HG02852 (cell line): ENCODE measurements around the gene STK10.
"Not testable (repeated sequence)": the region's sequence is repeated elsewhere in the genome, so short reads cannot be mapped to it uniquely, and the experiment has no call there.

ENCODE experiments used
- ATAC-seq: cut with Tn5 transposase; IDR thresholded peaks from one replicate; pipeline ENCODE4 v1.9.1; 2021; ENCODE audit warnings: mild to moderate bottlenecking, moderate library complexity; ENCODE audit not compliant: unreplicated experiment

Gene STK10

DNA sequence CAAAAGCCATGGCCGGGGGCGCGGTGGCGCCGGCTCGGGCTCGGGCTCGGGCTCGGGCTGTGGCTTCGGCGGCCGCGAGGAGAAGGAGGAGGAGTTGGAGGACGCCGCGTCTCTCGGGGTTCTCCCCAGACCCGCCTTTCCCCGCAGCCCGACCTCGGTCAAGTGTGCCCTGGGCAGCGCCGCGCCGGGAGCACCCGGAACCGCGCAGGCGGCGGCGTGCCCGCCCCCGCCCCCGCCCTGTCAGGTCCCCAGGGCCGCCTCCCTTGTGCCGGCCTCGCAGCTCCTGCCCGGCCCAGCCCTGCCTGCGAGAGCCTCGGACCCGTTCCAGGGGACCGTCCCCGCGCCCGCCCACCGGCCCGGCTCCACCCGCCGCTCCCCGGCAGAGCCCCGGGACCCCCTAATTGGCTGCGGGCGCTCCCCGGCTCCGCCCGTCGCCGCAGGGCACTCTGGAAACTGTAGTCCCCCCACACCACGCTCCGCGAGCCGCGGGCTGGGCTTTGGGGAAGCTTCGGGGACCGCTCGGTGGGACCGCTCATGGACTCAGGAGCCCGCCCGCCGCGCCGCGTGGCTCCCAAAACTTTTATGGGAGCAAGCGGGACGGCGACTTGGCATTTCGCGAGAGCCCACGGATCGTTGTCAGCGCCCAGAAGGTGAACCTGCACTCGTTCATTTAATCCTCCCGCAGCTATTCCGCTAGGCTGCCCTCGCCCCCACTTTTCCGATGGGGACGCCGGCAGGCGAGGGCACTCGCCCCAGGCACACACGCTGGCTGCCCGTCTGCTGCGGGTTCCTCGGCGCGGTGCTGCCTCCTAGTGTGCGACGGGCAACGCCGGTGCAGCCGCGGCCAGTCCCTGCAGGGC, at the start of gene STK10:
Gene STK10 (minus strand): TSS at position 192 of the 860 bp plus-strand sequence. CDS start 182 bp downstream, at position 10.
- peak; percentile 69 for ATAC-seq

DNA sequence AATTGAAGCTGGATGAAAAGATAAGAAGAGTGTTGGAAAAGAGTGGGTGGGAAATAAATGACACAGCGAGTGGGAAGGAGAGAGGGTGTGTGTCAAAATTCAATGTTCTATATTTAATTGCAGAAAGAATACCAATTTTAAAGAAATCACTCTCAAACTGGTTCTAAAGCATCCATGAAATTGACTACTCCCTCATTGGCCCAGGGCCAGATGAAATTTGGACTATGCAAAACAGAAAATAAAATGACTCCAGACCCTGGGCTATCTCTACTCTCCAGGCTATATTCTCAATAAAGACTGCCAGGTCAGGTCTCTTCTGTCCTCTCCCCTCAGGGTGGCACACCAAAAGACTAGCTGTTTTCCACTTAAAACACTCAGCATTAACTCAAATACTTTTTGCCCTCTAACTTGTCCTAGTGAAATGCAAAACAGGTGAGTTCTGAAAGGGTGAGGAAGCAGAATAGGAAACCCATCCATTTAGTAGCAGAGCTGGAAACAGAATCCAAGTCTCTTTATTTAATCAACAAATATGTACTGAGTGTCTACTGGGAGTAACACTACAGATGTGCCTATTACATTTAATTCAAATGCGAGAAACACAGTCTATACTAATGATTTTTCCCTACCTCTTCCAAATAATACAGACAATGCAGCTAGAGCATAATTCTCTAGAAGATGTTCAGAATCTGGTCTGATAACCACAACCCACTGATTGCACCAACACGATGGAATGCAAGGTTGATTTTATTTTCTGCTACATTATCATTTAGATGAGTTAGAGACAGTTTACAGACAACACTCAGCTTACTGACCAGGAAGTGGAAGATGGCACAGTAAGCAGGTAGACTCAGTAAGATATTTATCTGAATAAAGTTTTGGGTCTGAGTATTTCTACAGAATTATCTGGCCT, 48.1 kb upstream of the STK10 start:
- no peak for ATAC-seq

DNA sequence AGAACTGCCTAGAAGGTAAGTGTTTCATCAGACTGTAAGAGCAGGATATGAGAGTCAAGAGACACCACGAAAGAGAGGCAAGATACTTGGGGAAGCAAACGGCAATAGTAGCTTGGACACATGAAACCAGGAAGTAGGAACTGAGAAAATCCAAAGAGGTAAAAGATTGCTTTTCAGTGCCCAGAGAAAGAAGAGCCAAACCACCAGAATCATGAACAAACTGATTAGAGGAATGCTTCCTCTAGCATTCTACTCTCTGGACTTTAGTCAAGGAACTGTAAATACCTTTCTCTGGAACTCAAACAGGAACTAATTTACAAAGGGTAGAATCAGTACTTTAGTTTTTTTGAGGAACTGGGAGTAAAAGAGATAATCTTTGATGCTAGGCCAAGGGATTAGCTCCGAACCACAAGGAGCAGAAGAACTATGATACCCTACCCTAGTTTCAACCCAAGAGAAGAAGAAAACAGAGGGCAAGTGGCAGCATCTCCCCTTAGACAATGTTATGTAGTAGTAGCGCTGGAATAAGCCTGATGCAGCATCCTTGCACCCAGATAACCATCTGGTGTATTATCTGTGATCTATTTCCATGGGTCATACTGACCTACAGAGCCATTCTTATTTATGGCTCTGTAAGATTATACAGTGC, 47.2 kb upstream of the STK10 start:
- ATAC-seq = peak; percentile 68

DNA sequence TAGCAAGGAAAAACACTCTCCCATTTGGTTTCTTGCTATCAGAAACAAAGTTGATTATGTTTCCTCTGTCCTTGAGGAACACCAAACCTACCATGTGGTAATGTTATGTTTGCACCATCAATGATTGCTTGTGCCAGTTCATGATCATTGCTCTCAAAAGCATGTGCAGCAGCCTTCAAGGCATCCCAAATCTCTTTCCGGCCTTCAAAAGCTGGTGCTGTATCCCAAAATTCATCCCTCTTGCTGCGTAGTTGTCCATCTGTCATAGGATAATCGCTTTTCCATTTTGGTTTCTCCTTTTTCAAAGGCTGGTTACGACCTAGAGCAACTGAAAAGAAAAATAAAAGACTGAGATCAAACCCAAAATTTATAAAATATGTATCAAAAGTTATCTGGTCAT, 46.0 kb upstream of the STK10 start:
- ATAC-seq = no peak

GRCh38 chr5:172229904-172230303, 41.9 kb upstream of the STK10 start:
- ATAC-seq = no peak

- ATAC-seq = no peak
These were observed 37.0 kb upstream of the STK10 start for GRCh38 chr5:172224996-172225395.

DNA sequence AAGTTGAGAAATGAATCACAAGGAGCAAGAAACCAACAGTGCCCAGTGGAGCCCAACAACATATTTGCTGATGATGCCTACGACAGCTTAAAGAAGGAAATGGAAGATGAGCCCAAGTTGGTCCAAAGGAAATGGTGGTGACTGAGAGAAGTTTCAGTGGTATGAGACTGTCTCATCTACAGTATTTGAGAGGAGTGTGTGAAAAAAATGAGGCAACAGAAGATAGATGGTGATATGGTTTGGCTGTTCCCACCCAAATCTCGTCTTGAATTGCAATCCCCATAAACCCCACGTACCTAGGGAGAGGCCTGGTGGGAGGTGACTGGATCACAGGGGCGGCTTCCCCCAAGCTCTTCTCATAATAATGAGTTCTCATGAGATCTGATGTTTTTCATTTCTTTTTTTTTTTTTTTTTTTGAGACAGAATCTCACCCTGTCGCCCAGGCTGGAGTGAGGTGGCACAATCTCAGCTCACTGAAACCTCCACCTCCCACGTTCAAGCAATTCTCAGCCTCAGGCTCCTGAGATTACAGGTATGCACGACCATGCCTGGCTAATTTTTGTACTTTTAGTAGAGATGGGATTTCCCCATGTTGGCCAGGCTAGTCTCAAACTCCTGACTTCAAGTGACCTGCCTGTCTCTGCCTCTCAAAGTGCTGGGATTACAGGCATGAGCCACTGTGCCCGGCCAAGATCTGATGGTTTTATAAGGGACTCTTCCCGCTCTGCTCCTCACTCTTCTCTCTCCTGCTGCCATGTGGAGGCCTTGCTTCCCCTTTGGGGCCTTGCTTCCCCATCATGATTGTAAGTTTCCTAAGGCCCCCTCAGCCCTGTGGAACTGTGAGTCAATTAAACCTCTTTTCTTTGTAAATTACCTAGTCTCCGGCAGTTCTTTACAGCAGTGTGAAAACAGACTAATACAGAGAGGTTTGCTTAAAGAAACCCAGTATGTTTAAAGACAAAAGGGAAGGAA, 36.2 kb upstream of the STK10 start:
- ATAC-seq = peak; percentile 81

- no peak for ATAC-seq
These were observed 31.3 kb upstream of the STK10 start for GRCh38 chr5:172219296-172219695.

- no peak for ATAC-seq
These were observed 28.3 kb upstream of the STK10 start for GRCh38 chr5:172216345-172216744.

DNA sequence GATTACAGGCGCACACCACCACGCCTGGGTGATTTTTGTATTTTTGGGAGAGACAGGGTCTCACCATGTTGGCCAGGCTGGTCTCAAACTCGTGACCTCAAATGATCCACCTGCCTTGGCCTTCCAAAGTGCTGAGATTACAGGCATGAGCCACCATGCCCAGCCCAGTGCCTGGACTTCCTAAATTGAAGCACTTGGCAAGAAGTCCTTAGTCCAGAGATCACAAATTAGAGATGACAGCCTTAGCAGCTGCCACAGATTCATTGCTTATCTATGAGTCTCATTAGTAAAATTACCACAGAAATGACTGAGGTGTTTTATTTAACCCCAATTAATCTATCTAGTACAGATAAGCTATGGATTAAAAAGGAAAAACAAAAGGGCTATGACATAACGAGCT, 25.1 kb upstream of the STK10 start:
- no peak for ATAC-seq

- no peak for ATAC-seq
These were observed 23.7 kb upstream of the STK10 start for GRCh38 chr5:172211676-172212075.

DNA sequence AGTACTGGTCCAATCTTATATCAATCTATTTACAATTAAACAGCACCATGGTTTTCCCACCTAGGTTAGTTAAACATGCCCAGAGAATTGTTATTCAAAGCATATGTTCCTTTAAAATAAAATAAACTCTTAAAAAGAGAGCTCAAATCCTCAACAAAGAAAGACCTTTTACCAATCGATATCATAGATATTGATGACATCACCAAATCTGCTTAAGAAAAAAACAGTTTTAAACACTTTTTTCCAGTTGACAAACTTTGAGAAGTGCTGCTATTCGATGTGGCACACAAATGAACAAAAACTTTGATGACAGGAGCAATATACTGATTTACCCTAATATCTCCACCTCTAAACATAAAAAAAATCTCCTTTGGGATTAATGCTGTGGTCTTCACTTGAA, 21.7 kb upstream of the STK10 start:
- ATAC-seq = no peak

- ATAC-seq = no peak
These were observed 19.5 kb upstream of the STK10 start for GRCh38 chr5:172207511-172207910.

DNA sequence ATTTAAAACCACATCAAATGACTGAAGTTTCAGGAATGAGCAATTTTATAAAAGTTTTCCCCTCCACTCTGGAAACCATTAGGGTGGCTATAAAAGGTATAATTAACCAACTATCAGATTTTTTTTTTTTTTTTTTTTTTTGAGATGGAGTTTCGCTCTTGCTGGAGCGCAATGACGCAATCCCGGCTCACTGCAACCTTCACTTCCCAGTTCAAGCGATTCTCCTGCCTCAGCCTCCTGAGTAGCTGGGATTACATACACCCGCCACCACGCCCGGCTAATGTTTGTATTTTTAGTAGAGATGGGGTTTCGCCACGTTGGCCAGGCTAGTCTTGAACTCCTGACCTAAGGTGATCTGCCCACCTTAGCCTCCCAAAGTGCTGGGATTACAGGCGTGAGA, 18.0 kb upstream of the STK10 start:
- not testable (repeated sequence) for ATAC-seq

- no peak for ATAC-seq
These were observed 12.5 kb upstream of the STK10 start for GRCh38 chr5:172200476-172200875.

GRCh38 chr5:172199446-172199845, 11.4 kb upstream of the STK10 start:
- no peak for ATAC-seq

GRCh38 chr5:172197775-172198174, 9.8 kb upstream of the STK10 start:
- not testable (repeated sequence) for ATAC-seq

- ATAC-seq = no peak
These were observed 7.2 kb upstream of the STK10 start for GRCh38 chr5:172194985-172195774.

GRCh38 chr5:172193872-172194271, 5.8 kb upstream of the STK10 start, which contains the start of gene EFCAB9:
EFCAB9 (plus strand) TSS chr5:172194172; CDS start chr5:172194173, 1 bp downstream.
- ATAC-seq = no peak
